ENCODE measurements around the gene PCP2. TPM values are rescaled to one million over a fixed set of nuclear protein-coding genes. Genes with fewer than 3 reads are reported as not detected.

Gene PCP2
- total and polyA plus RNA-seq, 2 experiments from 2014 or later = 0.60 TPM; not detected in 1

- no peak for TF ChIP-seq CTCF (IDR thresholded peaks at IDR 0.05; ENCODE audit: poor library complexity)
- TF ChIP-seq EZH2phosphoT487 (IDR thresholded peaks at IDR 0.05; ENCODE audit: low read depth, severe bottlenecking, unreplicated experiment) = no peak
- TF ChIP-seq EZH2 (IDR thresholded peaks at IDR 0.05; ENCODE audit: borderline replicate concordance) = no peak
- peak overlapping the region; percentile 82 for H2AFZ ChIP-seq
- DNase-seq (ENCODE audit: low spot score) = no peak
- H4K20me1 ChIP-seq (ENCODE audit: insufficient read depth, poor library complexity, severe bottlenecking) = no peaks in the 10 kb centered on the region
- no peak overlapping the region for H3K4me3 ChIP-seq
- H3K27me3 ChIP-seq = no peaks in the 10 kb centered on the region
- H3K4me1 ChIP-seq (ENCODE audit: insufficient read depth) = peaks cover 4% of the 10 kb centered on the region
- H3K9me3 ChIP-seq (ENCODE audit: low read depth) = no peaks in the 10 kb centered on the region
- peak overlapping the region; percentile 80 for H3K4me2 ChIP-seq
- H3K36me3 ChIP-seq (replicated peaks; ENCODE audit: insufficient read depth, low read depth) = no peaks in the 10 kb centered on the region
- no peaks in the 10 kb centered on the region for H3K9me2 ChIP-seq (replicated peaks; ENCODE audit: insufficient read depth)
- no peak overlapping the region for H3K27ac ChIP-seq
- 88% methylated on average over 16 of the region's 16 CpGs for WGBS (ENCODE audit: low lambda C conversion rate, missing lambda C conversion rate)
- H3K79me2 ChIP-seq = peaks cover 15% of the 10 kb centered on the region
These were observed 2.8 kb upstream of the PCP2 start for GRCh38 chr19:7636317-7636690.

GRCh38 chr19:7635670-7636069, 2.2 kb upstream of the PCP2 start:
- H4K20me1 ChIP-seq (ENCODE audit: insufficient read depth, poor library complexity, severe bottlenecking) = no peaks in the 10 kb centered on the region
- H3K4me2 ChIP-seq = no peak overlapping the region
- no peak for DNase-seq (ENCODE audit: low spot score)
- H3K4me1 ChIP-seq (ENCODE audit: insufficient read depth) = peaks cover 5% of the 10 kb centered on the region
- H3K9me2 ChIP-seq (replicated peaks; ENCODE audit: insufficient read depth) = no peaks in the 10 kb centered on the region
- H3K27me3 ChIP-seq = no peaks in the 10 kb centered on the region
- TF ChIP-seq EZH2phosphoT487 (IDR thresholded peaks at IDR 0.05; ENCODE audit: low read depth, severe bottlenecking, unreplicated experiment) (no peak), CTCF (IDR thresholded peaks at IDR 0.05; ENCODE audit: poor library complexity) (no peak), EZH2 (IDR thresholded peaks at IDR 0.05; ENCODE audit: borderline replicate concordance) (no peak)
- H3K79me2 ChIP-seq = peaks cover 20% of the 10 kb centered on the region
- WGBS (ENCODE audit: low lambda C conversion rate, missing lambda C conversion rate) = 65% methylated on average over 6 of the region's 6 CpGs
- H3K36me3 ChIP-seq (replicated peaks; ENCODE audit: insufficient read depth, low read depth) = no peaks in the 10 kb centered on the region
- no peaks in the 10 kb centered on the region for H3K9me3 ChIP-seq (ENCODE audit: low read depth)
- no peak overlapping the region for H3K4me3 ChIP-seq
- H3K27ac ChIP-seq = no peak overlapping the region
- H2AFZ ChIP-seq = no peak overlapping the region

- Histone ChIP-seq H3K4me1 (ENCODE audit: insufficient read depth) (peaks cover 18% of the 10 kb centered on the region), H3K4me3 (no peak overlapping the region), H3K9me3 (ENCODE audit: low read depth) (no peaks in the 10 kb centered on the region), H3K27ac (no peak overlapping the region), H3K27me3 (no peaks in the 10 kb centered on the region), H3K9me2 (replicated peaks; ENCODE audit: insufficient read depth) (no peaks in the 10 kb centered on the region), H3K79me2 (peaks cover 36% of the 10 kb centered on the region), H2AFZ (no peak overlapping the region), H3K4me2 (no peak overlapping the region), H4K20me1 (ENCODE audit: insufficient read depth, poor library complexity, severe bottlenecking) (no peaks in the 10 kb centered on the region), H3K36me3 (replicated peaks; ENCODE audit: insufficient read depth, low read depth) (no peaks in the 10 kb centered on the region)
- TF ChIP-seq CTCF (IDR thresholded peaks at IDR 0.05; ENCODE audit: poor library complexity) (no peak), EZH2phosphoT487 (IDR thresholded peaks at IDR 0.05; ENCODE audit: low read depth, severe bottlenecking, unreplicated experiment) (no peak), EZH2 (IDR thresholded peaks at IDR 0.05; ENCODE audit: borderline replicate concordance) (no peak)
- 98% methylated on average over 37 of the region's 40 CpGs for WGBS (ENCODE audit: low lambda C conversion rate, missing lambda C conversion rate)
- DNase-seq (ENCODE audit: low spot score) = no peak
These were observed 947 bp downstream of the PCP2 start for GRCh38 chr19:7632340-7633203.
